ENCODE data around the gene KIF21B.
A peak's percentile ranks its signal among the peaks of the same experiment; 100 is the strongest.

The KIF21B gene

DNA sequence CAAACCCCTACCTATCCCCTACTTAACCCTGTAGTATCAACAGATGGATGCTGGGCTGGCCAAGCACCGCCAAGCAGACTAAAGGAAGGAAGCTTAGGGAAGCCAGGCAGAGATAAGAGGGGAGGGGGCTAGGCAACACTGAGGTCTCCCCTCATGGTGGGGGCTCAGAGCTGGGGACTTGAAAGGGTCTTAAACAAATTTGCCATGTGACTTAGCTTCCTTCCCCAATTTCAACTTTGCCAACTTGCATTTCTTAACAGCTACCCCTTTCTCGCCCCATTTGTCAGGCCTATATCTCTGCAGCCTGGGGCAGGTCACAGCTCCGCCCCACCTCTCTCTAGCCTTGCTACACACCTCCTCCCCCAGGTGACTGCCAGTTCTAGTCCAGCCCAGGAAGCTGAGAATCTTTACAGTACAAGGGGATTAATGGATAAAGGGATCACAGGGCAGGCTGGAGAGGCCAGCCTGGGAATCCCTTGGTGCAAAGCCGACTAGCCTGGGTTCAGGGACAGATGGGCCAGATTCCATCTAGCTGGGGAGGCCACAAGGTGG, 3.4 kb downstream of the KIF21B start:
- no peak for DNase-seq (ENCODE audit: extremely low read depth in 1 of 2, low read depth in 1 of 2)

- peak; percentile 81 to 94 for DNase-seq (ENCODE audit: extremely low read depth in 1 of 2, low read depth in 1 of 2)
Observed at GRCh38 chr1:201019321-201019977, 4.1 kb downstream of the KIF21B start.

DNA sequence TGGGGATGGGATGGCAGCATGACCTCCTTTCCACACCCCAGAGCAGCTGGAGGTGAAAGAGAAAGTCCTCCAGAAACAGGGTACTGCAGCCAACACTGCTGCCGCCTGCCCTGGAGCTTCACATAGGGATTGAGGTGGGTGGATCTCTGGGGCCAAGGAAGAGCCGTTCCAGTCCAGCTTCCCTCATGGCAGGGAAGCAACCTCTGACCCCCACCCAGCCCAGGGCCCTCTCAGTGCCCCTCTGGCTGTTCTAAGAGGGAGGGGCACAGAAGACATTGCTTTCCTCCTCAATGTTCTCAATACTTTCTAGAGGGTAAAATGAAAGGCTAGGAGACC, 5.7 kb downstream of the KIF21B start:
- DNase-seq (ENCODE audit: extremely low read depth in 1 of 2, low read depth in 1 of 2), result no peak

DNA sequence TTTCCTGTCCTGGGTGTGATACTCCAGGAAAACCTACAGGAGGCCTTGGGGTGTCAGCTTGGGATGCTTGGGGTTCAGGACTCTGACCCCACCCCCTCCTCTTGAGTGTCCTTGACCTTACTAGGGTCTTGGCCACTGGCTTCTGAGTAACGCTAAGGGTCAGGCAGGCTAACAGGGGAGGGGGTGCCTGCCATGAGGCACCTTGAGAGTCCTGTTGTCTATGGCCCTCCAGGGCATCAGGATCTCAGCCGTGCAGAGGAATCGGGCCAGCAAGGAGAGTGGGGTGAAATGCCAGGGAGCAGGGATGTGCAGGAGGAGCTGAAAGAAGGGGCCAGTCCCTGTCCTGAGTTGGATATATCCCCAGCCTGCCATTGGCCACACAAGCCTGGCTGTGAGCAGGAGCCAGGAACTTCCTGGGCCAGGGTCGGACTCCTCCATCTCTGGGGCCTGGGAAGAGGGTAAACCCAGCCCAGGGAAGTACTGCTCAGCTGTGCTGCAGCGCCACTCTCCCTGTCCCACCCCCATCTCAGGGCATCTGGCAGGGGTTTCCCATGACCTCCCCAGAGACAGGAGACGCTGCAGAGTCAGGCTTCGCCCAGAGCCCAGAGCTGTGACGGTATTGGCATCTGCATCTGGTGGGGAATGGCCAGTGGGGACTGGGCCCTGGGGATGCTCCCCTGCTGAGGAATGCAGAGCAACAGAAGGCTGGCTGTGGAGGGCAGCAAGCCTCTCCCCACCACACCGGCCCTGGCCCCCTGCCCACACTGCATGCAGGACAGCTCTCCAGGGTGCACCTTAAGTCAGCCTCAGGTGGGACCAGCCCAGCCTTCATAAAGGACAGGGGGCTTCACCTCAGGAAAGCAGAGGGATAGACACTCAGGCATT, 6.3 kb downstream of the KIF21B start:
- DNase-seq (ENCODE audit: extremely low read depth in 1 of 2, low read depth in 1 of 2), result no peak

- DNase-seq (ENCODE audit: extremely low read depth in 1 of 2, low read depth in 1 of 2), result no peak
Observed at GRCh38 chr1:201016211-201016651, 7.3 kb downstream of the KIF21B start.

- no peak for DNase-seq (ENCODE audit: extremely low read depth in 1 of 2, low read depth in 1 of 2)
Observed at GRCh38 chr1:201015551-201016091, 7.9 kb downstream of the KIF21B start.

- no peak for DNase-seq (ENCODE audit: extremely low read depth in 1 of 2, low read depth in 1 of 2)
Observed at GRCh38 chr1:201014816-201015200, 8.7 kb downstream of the KIF21B start.

DNA sequence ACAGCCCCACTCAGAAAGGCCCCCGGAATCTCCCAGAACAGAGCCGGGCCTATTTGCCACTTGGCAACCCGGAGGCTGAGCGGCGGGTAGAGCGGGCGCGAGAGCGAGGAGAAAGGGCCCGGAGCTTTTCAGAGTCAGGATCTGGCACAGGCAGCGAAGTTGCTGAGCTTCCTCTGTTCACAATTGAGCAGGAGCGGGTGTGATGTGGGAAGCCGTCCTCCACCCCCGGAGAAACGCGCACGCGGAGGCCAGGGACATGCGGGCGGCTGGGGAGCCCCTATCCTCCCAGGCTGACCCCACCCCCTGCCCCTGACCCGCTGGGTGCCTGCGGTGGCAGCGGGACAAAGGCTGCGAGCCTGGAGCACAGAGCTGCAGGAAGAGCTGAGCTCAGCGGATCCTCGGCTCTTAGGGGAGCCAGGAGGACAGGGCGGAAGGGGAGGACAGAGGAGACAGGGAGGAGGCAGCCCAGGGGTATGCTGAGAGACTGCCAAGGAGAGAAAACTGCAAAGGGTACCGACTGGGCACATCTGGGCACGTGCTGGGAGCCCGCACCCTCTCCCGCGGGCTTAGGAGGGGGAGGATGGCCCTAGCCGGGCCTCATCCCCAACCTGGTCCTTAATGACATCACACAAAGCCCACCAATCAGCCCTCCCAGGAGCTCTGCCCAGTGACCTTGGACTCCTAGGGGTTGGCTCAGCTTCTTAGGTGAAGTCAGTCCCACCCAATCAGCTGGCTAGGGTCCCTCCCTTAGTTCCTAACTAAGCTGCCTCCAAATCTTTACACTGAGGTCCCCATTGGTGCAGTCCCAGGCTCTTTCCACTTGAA, 9.3 kb downstream of the KIF21B start:
- no peak for DNase-seq (ENCODE audit: extremely low read depth in 1 of 2, low read depth in 1 of 2)

- DNase-seq (ENCODE audit: extremely low read depth in 1 of 2, low read depth in 1 of 2), result no peak
Observed at GRCh38 chr1:201013031-201013485, 10.5 kb downstream of the KIF21B start.

DNA sequence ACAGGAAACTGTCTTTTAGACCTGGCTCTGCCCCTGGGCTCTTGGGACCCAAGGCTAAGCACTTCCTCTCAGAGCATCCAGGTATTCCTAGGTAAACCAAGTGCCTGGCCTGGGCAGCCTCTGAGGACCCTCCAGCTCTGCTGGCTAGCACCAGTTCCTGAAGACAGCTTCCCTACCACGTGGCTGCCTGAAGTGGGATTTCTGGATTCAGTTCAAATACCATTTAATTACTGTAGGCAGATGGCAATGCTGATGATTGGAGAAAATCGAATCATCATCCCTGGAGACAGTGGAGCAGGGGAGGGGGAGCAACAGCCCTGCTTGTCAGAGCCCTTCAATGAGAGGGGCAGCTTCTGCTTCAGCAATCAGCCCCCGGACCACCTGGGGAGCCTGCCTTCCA, 11.9 kb downstream of the KIF21B start:
- no peak for DNase-seq (ENCODE audit: extremely low read depth in 1 of 2, low read depth in 1 of 2)

DNA sequence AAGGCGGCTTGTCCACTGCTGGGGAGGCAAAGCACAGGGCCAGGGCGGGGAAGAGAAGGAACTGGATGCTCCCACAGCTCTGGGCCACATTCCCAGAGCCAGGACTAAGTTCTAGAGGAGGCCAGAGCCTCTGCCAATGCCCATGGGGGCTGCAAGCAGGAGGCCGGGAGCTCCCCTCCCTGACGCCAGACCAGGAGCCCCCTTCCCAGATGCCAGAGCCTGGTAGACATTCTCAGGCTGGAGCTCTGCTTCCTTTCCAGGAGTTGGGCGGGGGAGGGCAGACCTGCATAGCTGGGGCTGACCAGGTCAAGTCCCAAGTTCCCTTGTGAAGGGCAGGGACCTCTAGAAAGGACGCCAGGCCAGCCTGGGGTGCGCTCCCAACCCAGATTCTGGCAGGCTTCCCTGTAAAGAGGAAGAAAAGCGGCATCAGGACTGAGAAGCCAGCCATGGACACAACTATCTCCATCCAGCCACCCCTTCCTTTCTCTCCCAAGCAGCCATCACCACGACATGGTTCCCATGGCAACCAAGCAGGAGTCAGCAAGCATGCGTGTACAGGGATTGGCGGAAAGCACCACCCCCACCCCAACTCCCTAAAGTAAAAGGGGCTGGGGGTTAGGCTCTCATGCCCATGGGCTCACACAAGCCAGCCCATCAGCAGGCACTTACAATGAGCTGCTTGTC, 13.4 kb downstream of the KIF21B start:
- no peak for DNase-seq (ENCODE audit: extremely low read depth in 1 of 2, low read depth in 1 of 2)

- no peak for DNase-seq (ENCODE audit: extremely low read depth in 1 of 2, low read depth in 1 of 2)
Observed at GRCh38 chr1:201008666-201009360, 14.7 kb downstream of the KIF21B start.

DNA sequence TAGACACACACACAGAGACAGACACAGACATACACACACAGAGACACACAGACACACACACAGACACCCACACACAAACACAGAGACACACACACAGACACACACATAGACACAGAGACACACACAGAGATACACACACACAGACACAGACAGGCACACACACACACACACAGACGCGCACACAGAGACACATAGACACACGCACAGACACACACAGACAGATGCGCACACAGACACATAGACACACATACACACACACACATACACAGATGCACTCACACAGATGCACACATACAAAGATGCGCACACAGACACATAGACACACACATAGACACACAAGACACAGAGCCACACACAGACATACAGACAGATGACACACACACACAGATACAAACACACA, 16.0 kb downstream of the KIF21B start:
- no peak for DNase-seq (ENCODE audit: extremely low read depth in 1 of 2, low read depth in 1 of 2)

DNA sequence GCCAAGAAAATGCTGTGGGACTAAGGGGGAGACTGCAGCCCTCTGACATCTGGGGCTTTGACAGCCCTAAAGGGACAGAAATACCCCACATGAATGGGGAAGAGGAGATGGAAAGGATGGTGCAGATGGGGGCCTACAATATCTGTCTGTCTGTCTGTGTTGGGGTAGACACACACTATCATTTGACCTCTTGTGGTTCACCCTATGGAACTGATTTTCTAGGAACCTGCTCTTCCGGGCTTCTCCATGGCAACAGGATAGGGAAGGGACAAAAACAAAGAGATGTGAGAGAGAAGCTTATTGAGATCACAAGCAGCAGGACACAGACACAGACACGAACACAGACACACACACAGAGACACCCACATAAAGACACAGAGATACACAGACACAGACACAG, 17.1 kb downstream of the KIF21B start:
- DNase-seq (ENCODE audit: extremely low read depth in 1 of 2, low read depth in 1 of 2), result no peak

- DNase-seq (ENCODE audit: extremely low read depth in 1 of 2, low read depth in 1 of 2), result no peak
Observed at GRCh38 chr1:201004732-201005131, 18.8 kb downstream of the KIF21B start.

DNA sequence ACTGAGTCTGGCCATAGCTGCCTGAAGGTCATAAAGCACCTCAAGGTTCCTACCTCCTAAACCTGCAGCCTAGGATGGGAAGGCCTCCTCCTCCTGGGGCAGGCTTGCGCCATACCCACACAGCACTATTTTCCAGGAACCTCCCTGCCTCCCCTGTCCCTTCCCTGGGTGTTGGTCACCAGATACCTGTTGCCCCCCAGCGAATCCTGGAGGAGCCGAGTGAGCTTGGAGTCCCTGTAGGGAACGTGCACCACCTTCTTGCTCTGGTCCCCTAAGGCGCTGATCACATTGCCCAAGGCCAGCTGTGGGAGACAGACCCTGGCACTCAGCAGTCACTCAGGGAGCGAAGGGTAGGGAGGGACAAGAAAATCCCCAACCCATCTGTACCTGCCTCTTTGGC, 19.4 kb downstream of the KIF21B start:
- DNase-seq (ENCODE audit: extremely low read depth in 1 of 2, low read depth in 1 of 2), result no peak

GRCh38 chr1:201002510-201002909, 21.0 kb downstream of the KIF21B start:
- no peak for DNase-seq (ENCODE audit: extremely low read depth in 1 of 2, low read depth in 1 of 2)

DNA sequence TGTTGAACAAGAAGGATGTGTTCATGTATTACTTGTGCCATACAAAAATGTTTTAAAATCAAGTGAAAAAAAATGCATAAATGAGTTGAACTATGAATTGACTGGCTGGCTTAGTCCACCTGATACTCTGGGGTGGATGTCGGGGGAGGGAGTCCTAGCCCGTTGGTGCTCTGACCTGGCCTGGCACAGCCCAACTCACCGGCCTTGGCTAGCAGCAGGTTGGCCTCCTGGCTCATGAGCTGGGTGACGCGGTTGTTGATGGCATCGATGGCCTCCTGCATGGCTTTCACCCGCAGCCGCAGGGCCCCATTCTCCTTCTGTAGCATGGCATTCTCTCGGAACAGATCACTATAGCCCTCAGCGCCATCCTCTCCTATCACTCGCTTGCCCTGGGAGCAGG, 21.6 kb downstream of the KIF21B start:
- no peak for DNase-seq (ENCODE audit: extremely low read depth in 1 of 2, low read depth in 1 of 2)

DNA sequence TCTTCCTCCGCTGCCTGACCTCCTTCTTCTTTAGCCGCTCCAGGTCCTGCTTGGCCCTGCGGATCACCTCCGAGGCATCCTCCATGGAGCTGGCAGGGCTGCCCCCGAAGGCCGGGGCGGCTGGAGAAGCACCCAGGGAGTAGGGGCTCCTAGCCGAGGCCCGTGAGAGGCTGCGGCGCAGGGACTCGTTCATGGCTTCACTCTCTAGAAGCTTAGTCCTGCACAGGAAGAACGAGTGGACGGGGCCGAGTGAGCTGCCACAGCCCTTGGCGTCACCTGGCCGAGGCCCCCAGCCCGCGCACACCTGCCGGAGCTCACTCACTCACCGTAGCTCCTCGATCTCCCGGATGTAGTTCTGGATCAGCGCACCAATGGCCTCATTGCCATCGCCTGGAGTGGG, 23.1 kb downstream of the KIF21B start:
- no peak for DNase-seq (ENCODE audit: extremely low read depth in 1 of 2, low read depth in 1 of 2)

DNA sequence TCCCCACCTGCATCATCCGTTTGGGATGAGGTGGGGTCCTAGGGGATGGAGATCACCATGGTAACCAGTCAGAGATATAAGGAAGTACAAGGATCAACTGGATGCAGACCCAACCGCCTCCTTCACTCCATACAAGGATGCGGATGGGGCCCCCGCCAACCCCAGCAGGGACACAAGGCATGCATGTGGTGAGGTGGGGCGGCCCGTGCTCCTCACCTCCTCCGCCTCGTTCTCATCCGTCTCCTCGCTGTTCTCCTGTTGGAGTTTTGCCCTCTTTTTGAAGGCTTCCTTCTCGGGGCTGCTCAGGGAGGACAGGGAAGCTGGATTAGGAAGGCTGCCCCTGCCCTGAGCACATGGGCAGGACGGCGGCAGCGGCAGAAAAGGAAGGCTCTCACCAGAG, 23.8 kb downstream of the KIF21B start:
- DNase-seq (ENCODE audit: extremely low read depth in 1 of 2, low read depth in 1 of 2), result no peak
